Glutamatergic neuron (in vitro differentiated cells): ENCODE results near the gene VAV2. TPM values are rescaled to one million over a fixed set of nuclear protein-coding genes. Genes with fewer than 3 reads are reported as not detected.

Experiments
- DNase-seq: peaks from one replicate; pipeline ENCODE4 v3.0.0; 2022
- H3K27ac Mint-ChIP-seq: one replicate; pipeline ENCODE4 v1.8.0; 2020; ENCODE audit warnings: mild to moderate bottlenecking, mixed read lengths, inconsistent platforms; ENCODE audit not compliant: unreplicated experiment
- H3K27me3 Mint-ChIP-seq: one replicate; pipeline ENCODE4 v1.8.0; 2020; ENCODE audit warnings: mild to moderate bottlenecking, moderate library complexity, mixed read lengths, inconsistent platforms; ENCODE audit not compliant: unreplicated experiment
- H3K36me3 Mint-ChIP-seq: one replicate; pipeline ENCODE4 v1.8.0; 2020; ENCODE audit warnings: mild to moderate bottlenecking, mixed read lengths, inconsistent platforms; ENCODE audit not compliant: unreplicated experiment
- H3K4me1 Mint-ChIP-seq: one replicate; pipeline ENCODE4 v1.8.0; 2020; ENCODE audit warnings: mild to moderate bottlenecking, low read depth, mixed read lengths, inconsistent platforms; ENCODE audit not compliant: unreplicated experiment
- H3K4me3 Mint-ChIP-seq: one replicate; pipeline ENCODE4 v1.8.0; 2020; ENCODE audit warnings: mild to moderate bottlenecking, mixed read lengths, inconsistent platforms; ENCODE audit not compliant: unreplicated experiment
- H3K9me3 Mint-ChIP-seq: one replicate; pipeline ENCODE4 v1.8.0; 2020; ENCODE audit warnings: mild to moderate bottlenecking, moderate library complexity, mixed read lengths, inconsistent platforms; ENCODE audit not compliant: unreplicated experiment
- total RNA-seq: library from RNA; stranded (reverse); fragmentation: NEBNext Ultra II Directional; extraction: Animal tissue kit (Norgen Biotek cat#: 25700); gene quantifications from one replicate; pipeline ENCODE4 v1.2.1, GENCODE V29; 2021; ENCODE audit not compliant: unreplicated experiment
- TF ChIP-seq, protein P1 (sequence below): fragments of 200-600 bp; sonication (generic); IDR thresholded peaks from one replicate; pipeline ENCODE4 v1.5.0; 2021; ENCODE audit not compliant: partially characterized antibody, unreplicated experiment

The VAV2 gene
- total RNA-seq, 1 donor from 2014 or later = 270 TPM

DNA sequence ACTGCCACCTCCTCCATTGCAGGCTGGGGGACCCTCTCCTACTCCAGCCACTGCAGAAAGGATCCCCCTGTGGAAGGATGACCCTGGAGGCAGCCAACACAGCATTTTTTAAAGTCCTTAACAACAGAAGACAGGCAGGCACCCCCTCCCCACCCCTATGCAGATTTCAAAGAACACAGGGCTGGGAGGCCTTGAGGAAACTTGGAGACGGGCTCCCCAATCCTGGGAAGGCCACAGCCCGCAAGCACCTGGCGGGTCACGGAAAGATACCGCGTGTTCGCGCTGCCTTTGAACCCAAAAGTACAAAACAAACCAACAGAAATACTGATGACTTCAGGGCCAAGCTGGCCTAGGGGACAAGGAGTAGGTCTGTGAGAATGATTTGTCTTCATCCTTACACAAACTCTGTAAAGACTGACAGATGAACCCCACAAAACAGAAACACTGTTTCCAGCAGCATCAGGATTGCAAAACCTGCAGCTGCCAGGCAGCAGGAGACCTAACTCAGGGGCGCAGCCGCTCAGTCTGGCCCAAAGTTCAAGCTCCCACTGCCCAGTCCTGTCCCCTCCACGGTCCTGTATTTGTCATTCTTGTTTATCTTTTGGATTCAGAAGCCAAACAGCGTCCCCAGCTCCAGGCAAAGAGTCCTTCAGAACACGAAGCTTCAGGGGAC lies 13.8 kb downstream of the VAV2 start:
- no peaks in the 10 kb centered on the region for H3K36me3 Mint-ChIP-seq

DNA sequence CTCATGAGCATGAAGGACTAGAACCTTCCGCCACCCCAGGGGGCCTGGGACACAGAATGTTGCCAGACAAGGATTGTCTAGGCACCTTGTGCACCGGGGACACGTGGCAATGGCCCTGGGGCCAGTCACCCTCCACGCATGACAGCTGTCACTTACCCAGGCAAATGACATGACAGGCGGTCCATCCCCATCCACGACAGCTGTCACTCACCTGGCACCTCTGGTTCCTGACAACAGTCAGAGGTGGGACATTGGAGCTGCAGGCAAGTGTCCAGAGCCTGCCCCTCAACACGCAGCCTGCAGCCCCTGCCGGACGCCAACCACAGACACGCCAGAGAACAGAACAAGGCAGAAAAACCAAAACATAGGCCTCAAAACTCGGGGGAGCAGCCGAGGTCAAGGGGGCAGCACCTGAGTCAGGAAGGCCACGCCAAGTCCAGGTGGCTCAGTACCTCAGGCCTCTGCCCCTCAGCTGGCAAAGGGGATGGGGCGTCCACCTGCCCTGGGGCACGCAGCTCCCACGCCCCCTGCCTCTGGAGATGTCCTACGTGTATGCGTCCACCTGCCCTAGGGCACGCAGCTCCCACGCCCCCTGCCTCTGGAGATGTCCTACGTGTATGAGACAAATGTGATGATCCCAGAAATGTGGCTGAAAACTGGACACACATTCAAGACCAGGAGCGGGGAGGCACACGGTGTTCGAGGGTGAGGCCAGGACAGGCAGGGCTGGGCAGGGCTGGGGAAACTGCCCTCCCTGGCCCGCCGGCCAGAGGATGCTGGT lies 14.5 kb downstream of the VAV2 start:
- Mint-ChIP-seq H3K4me3 (peak overlapping the region; percentile 65), H3K27me3 (peaks cover 20% of the 10 kb centered on the region), H3K36me3 (no peaks in the 10 kb centered on the region), H3K4me1 (peaks cover 58% of the 10 kb centered on the region), H3K9me3 (peaks cover 23% of the 10 kb centered on the region), H3K27ac (peak overlapping the region; percentile 85)
- DNase-seq = peak; percentile 24
- TF ChIP-seq, protein P1, sequence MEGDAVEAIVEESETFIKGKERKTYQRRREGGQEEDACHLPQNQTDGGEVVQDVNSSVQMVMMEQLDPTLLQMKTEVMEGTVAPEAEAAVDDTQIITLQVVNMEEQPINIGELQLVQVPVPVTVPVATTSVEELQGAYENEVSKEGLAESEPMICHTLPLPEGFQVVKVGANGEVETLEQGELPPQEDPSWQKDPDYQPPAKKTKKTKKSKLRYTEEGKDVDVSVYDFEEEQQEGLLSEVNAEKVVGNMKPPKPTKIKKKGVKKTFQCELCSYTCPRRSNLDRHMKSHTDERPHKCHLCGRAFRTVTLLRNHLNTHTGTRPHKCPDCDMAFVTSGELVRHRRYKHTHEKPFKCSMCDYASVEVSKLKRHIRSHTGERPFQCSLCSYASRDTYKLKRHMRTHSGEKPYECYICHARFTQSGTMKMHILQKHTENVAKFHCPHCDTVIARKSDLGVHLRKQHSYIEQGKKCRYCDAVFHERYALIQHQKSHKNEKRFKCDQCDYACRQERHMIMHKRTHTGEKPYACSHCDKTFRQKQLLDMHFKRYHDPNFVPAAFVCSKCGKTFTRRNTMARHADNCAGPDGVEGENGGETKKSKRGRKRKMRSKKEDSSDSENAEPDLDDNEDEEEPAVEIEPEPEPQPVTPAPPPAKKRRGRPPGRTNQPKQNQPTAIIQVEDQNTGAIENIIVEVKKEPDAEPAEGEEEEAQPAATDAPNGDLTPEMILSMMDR = no peak

More for the DNA sequence above, 13.8 kb downstream of the VAV2 start:
- DNase-seq = no peak
- H3K9me3 Mint-ChIP-seq = peaks cover 23% of the 10 kb centered on the region
- H3K4me3 Mint-ChIP-seq = no peak overlapping the region
- TF ChIP-seq, protein P1 = no peak
- H3K27ac Mint-ChIP-seq = no peak overlapping the region
- H3K27me3 Mint-ChIP-seq = peaks cover 21% of the 10 kb centered on the region
- H3K4me1 Mint-ChIP-seq = peaks cover 62% of the 10 kb centered on the region

DNA sequence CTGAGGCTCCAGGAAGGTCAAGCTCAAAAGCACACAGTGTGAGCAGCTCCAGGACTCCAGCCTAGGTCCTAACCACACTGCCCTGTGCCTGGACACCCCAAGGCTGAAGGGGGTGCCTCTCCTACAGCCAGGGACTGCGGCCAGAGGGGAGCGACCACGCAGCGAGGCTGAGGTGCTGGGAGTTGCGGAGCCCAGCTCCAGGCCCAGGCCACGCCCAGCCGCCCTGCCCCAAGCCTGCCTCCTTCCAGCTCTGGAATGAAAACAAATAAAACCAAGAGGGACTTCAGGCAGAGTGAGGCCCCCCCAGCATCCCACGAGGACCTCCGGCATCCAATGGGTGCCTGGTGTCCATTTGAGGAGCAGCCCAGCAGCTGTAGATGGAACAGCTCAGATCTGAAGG lies 15.2 kb downstream of the VAV2 start:
- TF ChIP-seq, protein P1 = no peak
- Mint-ChIP-seq H3K9me3 (peaks cover 22% of the 10 kb centered on the region), H3K4me1 (peaks cover 62% of the 10 kb centered on the region), H3K27me3 (peaks cover 18% of the 10 kb centered on the region), H3K4me3 (no peak overlapping the region), H3K27ac (peak overlapping the region; percentile 85), H3K36me3 (no peaks in the 10 kb centered on the region)
- DNase-seq = peak; percentile 32

DNA sequence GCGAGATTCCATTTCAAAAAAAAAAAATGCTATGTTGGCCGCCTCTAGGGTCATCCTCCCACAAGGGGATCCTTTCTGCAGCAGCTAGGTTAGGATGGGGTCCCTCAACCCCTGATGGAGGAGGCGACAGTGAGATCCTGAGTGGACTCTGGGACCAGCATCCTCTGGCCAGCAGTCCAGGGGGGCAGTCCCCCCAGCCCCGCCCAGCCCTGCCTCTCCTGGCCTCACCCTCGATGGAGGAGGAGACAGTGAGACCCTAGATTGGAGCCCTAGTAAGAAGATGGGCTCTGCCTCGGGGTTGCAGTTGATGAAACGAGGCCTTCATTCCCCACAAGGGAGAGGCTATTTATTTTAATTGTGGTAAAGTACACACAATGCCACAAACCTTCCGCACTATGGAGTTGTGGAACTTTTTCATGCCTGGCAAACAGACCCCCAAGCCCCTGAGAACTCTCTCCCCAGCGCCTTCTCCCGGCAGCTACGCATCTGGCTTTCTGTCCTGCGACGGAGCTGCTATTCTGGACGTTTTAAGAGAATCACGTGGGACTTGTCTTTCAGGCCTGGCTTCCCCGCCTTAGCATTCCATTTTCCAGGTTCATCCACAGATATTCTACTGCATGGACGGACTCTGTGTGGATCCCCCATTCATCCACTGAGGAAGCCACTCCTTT lies 15.8 kb downstream of the VAV2 start:
- peaks cover 18% of the 10 kb centered on the region for H3K27me3 Mint-ChIP-seq
- peak overlapping the region; percentile 38 for H3K27ac Mint-ChIP-seq
- no peak for DNase-seq
- H3K4me1 Mint-ChIP-seq = peaks cover 61% of the 10 kb centered on the region
- H3K4me3 Mint-ChIP-seq = no peak overlapping the region
- H3K9me3 Mint-ChIP-seq = peaks cover 22% of the 10 kb centered on the region
- H3K36me3 Mint-ChIP-seq = no peaks in the 10 kb centered on the region
- TF ChIP-seq, protein P1 = no peak
